Spleen (tissue), 11 donors: ENCODE measurements around the gene PARVA. TPM values are rescaled to one million over a fixed set of nuclear protein-coding genes. Genes with fewer than 3 reads are reported as not detected.

Experiments
- DNase-seq: peaks from one replicate; pipeline ENCODE4 v3.0.0-alpha.2; 2020
- H3K27ac ChIP-seq, 8 donors: fragments of 200-600 bp; sonication (generic) in 7 of 8; 1 replicate in 4 of 8; 2 replicates in 4 of 8; pipeline versions ENCODE4 v1.5.0 to v1.8.0; 2016 to 2021; ENCODE audit warnings: inconsistent platforms in 4 of 8, mild to moderate bottlenecking in 4 of 8, moderate library complexity in 1 of 8
- H3K27me3 ChIP-seq, 7 donors: fragments of 200-600 bp; sonication (generic) in 6 of 7; replicated peaks in 1 of 7; 1 replicate in 4 of 7; 2 replicates in 3 of 7; pipeline versions ENCODE4 v1.5.0 to v1.8.0; 2016 to 2021; ENCODE audit warnings: inconsistent platforms in 3 of 7, mild to moderate bottlenecking in 1 of 7
- H3K36me3 ChIP-seq, 6 donors: fragments of 200-600 bp; sonication (generic) in 5 of 6; 1 replicate in 4 of 6; 2 replicates in 2 of 6; pipeline versions ENCODE4 v1.5.0 to v1.8.0; 2016 to 2021; ENCODE audit warnings: inconsistent platforms in 2 of 6
- H3K4me1 ChIP-seq, 6 donors: fragments of 200-600 bp; sonication (generic) in 5 of 6; 1 replicate in 3 of 6; 2 replicates in 3 of 6; pipeline versions ENCODE4 v1.5.0 to v1.8.0; 2016 to 2021; ENCODE audit warnings: inconsistent platforms in 3 of 6
- H3K4me3 ChIP-seq, 8 donors: fragments of 200-600 bp; sonication (generic) in 7 of 8; 1 replicate in 4 of 8; 2 replicates in 4 of 8; pipeline versions ENCODE4 v1.5.0 to v1.8.0; 2016 to 2021; ENCODE audit warnings: inconsistent platforms in 4 of 8, mild to moderate bottlenecking in 4 of 8, moderate library complexity in 2 of 8
- H3K9me3 ChIP-seq, 8 donors: fragments of 200-600 bp; sonication (generic) in 7 of 8; 1 replicate in 4 of 8; 2 replicates in 4 of 8; pipeline versions ENCODE4 v1.5.0 to v1.8.0; 2016 to 2021; ENCODE audit warnings: inconsistent platforms in 4 of 8
- POLR2A ChIP-seq, 3 donors: fragments of 450-650 bp; IDR thresholded peaks; one replicate each; pipeline ENCODE4 v1.5.1; 2017; ENCODE audit warnings: antibody characterized with exemption in 3 of 3, mild to moderate bottlenecking in 1 of 3
- POLR2AphosphoS5 ChIP-seq, 3 donors: sonication (generic); formaldehyde crosslinking; IDR thresholded peaks; one replicate each; pipeline ENCODE4 v1.5.1; 2017; ENCODE audit warnings: antibody characterized with exemption in 3 of 3
- WGBS, 5 donors: extraction: QIAGEN DNeasy Blood & Tissue Kit in 3 of 5; methylation state at CpG; one replicate each; pipeline versions ENCODE4 v1.1.5 to v1.1.7; 2013 to 2018; 5-methylcytosine and 5-hydroxymethylcytosine counted together
- intact Hi-C: fragments of 100-400 bp; cut with DNase I; formaldehyde crosslinking; loops from one replicate; pipeline ENCODE4 v1.15.0; 2023; ENCODE audit warnings: low total_unique reads
- polyA plus RNA-seq, 3 donors: library from polyadenylated mRNA; stranded (reverse); fragments of 200-250 nt; gene quantifications; one replicate each; pipeline ENCODE4 v1.2.1, GENCODE V29; 2013
- total RNA-seq, 7 donors: library from RNA; depleted of rRNA in 3 of 7; stranded (reverse); fragments of >200 nt in 3 of 7; fragmentation: NEBNext Ultra II Directional in 4 of 7; extraction: Animal tissue kit (Norgen Biotek cat#: 25700) in 4 of 7; gene quantifications; one replicate each; pipeline versions ENCODE4 v1.1.0 to v1.2.1, GENCODE V29; 2016 to 2021
- TF ChIP-seq, protein P1 (sequence below), 11 experiments: fragments of 200-600 bp in 7 of 11; fragments of 450-650 bp in 4 of 11; sonication (generic) in 4 of 11; IDR thresholded peaks in 8 of 11; conservative IDR thresholded peaks in 3 of 11; 1 replicate in 7 of 11; 2 replicates in 4 of 11; pipeline versions ENCODE4 v1.4.0 to v1.8.0; 2016 to 2021; ENCODE audit warnings: antibody characterized with exemption in 11 of 11, inconsistent platforms in 4 of 11, mild to moderate bottlenecking in 1 of 11
- donor health status: healthy with polysubstance abuse.
- donor health status: DM: no; HTN: no; CAD: no; lungs with moderate emphysema.
- donor health status: DM: no; HTN: no; CAD: no.
- donor health status: Bipolar disorder and iron deficiency.
- donor health status: healthy.
- donor health status: DM: no; HTN: no; CAD: no.
- donor health status: DM: yes; HTN: yes; CAD: no.

Gene PARVA
- total and polyA plus RNA-seq, 10 donors: 3.8 to 56.6 (median 23.3) TPM

DNA sequence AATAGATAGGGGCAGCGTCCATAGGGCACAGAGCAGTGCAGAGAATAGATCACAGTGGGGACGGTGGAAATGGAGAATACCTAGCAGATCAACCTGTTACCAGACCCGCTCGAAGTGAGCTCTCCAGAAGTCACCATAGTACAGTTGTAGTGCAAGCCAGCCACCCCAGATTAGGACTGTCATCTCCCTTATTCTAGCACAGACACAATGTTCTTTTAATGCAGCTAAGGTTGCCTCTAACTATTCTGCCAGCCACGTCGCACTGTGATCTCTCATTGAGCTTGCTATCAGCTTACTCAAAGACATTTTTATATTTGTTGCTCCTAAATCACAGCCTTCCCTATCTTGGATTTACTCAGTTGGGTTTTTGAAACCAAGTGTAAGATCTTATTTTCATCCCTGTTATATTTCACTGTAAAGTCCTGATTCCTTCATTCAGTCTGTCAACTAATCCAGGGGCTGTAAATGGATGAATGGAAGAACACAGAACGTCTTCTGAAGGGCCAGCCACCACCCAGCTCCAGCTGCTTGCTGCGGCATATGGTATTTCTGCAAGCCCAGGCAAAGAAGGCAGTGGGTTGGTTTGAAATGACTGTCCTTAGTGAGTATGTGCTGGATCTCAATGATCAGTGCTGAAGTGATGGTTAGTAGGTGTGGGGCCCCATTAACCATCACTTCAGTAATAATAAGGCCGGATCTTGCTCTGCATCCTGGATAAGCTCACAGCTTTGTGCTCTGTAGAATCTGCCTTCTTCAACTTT is 3.4 kb downstream of the PARVA start:
- Histone ChIP-seq H3K27me3 (peaks cover 0 to 39% (median 7%) of the 10 kb centered on the region in 7 donors), H3K27ac (no peak overlapping the region), H3K36me3 (no peaks in the 10 kb centered on the region), H3K4me1 (peaks cover 0 to 14% (median 3%) of the 10 kb centered on the region in 6 donors), H3K4me3 (no peak overlapping the region), H3K9me3 (no peaks in the 10 kb centered on the region)
- intact Hi-C loops: no loop called here
- WGBS, 5 donors: 85 to 95% (median 90%) methylated on average over 9 of the region's 9 CpGs
- DNase-seq: no peak
- TF ChIP-seq, protein P1, sequence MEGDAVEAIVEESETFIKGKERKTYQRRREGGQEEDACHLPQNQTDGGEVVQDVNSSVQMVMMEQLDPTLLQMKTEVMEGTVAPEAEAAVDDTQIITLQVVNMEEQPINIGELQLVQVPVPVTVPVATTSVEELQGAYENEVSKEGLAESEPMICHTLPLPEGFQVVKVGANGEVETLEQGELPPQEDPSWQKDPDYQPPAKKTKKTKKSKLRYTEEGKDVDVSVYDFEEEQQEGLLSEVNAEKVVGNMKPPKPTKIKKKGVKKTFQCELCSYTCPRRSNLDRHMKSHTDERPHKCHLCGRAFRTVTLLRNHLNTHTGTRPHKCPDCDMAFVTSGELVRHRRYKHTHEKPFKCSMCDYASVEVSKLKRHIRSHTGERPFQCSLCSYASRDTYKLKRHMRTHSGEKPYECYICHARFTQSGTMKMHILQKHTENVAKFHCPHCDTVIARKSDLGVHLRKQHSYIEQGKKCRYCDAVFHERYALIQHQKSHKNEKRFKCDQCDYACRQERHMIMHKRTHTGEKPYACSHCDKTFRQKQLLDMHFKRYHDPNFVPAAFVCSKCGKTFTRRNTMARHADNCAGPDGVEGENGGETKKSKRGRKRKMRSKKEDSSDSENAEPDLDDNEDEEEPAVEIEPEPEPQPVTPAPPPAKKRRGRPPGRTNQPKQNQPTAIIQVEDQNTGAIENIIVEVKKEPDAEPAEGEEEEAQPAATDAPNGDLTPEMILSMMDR (IDR thresholded peaks at IDR 0.05 in 8 of 11, conservative IDR thresholded peaks at IDR 0.05 in 3 of 11): no peak
- TF ChIP-seq POLR2AphosphoS5 (IDR thresholded peaks at IDR 0.05) (no peak), POLR2A (IDR thresholded peaks at IDR 0.05) (no peak)

DNA sequence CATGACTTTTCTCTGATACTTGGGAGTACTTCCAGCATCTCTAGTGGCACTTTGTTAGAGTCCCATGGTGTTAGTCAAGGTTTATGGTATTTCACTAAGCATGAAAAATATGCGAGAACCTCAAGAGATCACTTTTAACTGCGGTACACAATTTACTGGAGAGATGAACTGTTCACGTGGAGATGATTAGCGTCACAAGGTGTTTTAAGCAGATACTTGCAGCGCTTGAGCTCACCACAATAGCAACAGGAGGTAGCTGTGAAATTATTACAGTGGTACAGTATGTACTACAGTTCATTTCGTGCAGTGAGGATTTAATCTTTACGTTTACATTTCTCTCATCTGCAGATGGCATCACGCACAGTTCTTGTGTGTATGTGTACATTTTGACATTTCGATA is 4.5 kb downstream of the PARVA start:
- DNase-seq: no peak
- H3K27ac ChIP-seq: no peak overlapping the region
- TF ChIP-seq POLR2AphosphoS5 (IDR thresholded peaks at IDR 0.05) (no peak), POLR2A (IDR thresholded peaks at IDR 0.05) (no peak)
- TF ChIP-seq, protein P1 (IDR thresholded peaks at IDR 0.05 in 8 of 11, conservative IDR thresholded peaks at IDR 0.05 in 3 of 11): no peak
- H3K9me3 ChIP-seq: no peaks in the 10 kb centered on the region
- H3K27me3 ChIP-seq: peaks cover 0 to 30% (median 7%) of the 10 kb centered on the region in 7 donors
- intact Hi-C loops: no loop called here
- H3K4me3 ChIP-seq: no peak overlapping the region
- H3K4me1 ChIP-seq: peaks cover 0 to 7% (median 3%) of the 10 kb centered on the region in 6 donors
- WGBS, 5 donors: 88 to 93% (median 92%) methylated on average over 9 of the region's 9 CpGs
- no peaks in the 10 kb centered on the region for H3K36me3 ChIP-seq

DNA sequence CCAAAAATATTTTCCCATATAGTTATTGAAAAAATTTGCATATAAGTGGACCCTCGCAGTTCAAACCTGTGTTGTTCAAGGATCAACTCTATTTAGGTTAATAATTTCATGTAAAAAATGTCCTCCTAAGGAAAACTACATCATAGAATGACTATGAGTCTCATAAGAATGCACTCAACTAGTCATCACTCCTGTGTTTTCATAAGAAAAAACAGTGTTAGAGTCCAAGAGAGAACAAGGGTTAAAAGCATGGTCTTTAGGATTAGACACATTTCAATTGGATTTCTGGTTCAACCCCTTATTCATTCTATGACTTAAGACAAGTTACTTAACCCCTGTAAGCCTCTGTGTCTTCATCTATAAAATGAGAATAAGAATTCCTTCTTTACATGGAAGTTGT is 5.1 kb downstream of the PARVA start:
- 69 to 83% (median 80%) methylated on average over 1 of the region's 1 CpG for WGBS, 5 donors
- H3K27me3 ChIP-seq: peaks cover 0 to 24% (median 2%) of the 10 kb centered on the region in 7 donors
- peaks cover 0 to 5% (median under 1%) of the 10 kb centered on the region in 6 donors for H3K4me1 ChIP-seq
- TF ChIP-seq POLR2AphosphoS5 (IDR thresholded peaks at IDR 0.05) (no peak), POLR2A (IDR thresholded peaks at IDR 0.05) (no peak)
- TF ChIP-seq, protein P1 (IDR thresholded peaks at IDR 0.05 in 8 of 11, conservative IDR thresholded peaks at IDR 0.05 in 3 of 11): no peak
- H3K36me3 ChIP-seq: no peaks in the 10 kb centered on the region
- DNase-seq: no peak
- intact Hi-C loops: no loop called here
- no peaks in the 10 kb centered on the region for H3K9me3 ChIP-seq
- H3K4me3 ChIP-seq: no peak overlapping the region
- no peak overlapping the region for H3K27ac ChIP-seq

DNA sequence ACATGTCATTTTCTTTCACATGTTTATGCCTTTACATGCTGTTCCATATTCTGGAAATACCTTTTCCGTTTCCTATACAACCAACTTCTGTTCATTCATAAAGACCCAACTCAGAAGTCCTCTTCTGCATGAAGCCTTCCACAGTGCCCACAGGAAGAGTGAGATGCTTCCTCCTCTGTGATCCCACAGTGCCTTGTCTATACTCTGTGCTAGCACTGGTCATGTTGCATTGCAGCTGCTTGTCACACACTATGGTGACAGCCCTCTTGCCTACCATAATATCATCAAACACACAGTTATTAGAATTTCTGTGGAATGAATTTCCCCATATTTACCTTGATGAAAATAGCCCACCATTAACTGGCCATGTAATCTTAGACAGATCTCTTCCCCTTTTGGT is 8.9 kb downstream of the PARVA start:
- intact Hi-C loops: no loop called here
- Histone ChIP-seq H3K36me3 (no peaks in the 10 kb centered on the region), H3K27ac (no peak overlapping the region), H3K9me3 (no peaks in the 10 kb centered on the region), H3K4me3 (no peak overlapping the region), H3K27me3 (no peaks in the 10 kb centered on the region), H3K4me1 (peaks cover 0 to 10% (median 0%) of the 10 kb centered on the region in 6 donors)
- WGBS, 5 donors: 80 to 98% (median 90%) methylated on average over 1 of the region's 1 CpG
- TF ChIP-seq, protein P1 (IDR thresholded peaks at IDR 0.05 in 8 of 11, conservative IDR thresholded peaks at IDR 0.05 in 3 of 11): no peak
- TF ChIP-seq POLR2A (IDR thresholded peaks at IDR 0.05): no peak
- no peak for TF ChIP-seq POLR2AphosphoS5 (IDR thresholded peaks at IDR 0.05)
- no peak for DNase-seq
